ENCODE data around the gene MVP. TPM values are rescaled to one million over a fixed set of nuclear protein-coding genes. Genes with fewer than 3 reads are reported as not detected.
A peak's percentile ranks its signal among the peaks of the same experiment; 100 is the strongest.
"Not testable (repeated sequence)": the region's sequence is repeated elsewhere in the genome, so short reads cannot be mapped to it uniquely, and the experiment has no call there.

The MVP gene
- total RNA-seq, 1 experiment from 2014 or later, result 83.0 TPM

DNA sequence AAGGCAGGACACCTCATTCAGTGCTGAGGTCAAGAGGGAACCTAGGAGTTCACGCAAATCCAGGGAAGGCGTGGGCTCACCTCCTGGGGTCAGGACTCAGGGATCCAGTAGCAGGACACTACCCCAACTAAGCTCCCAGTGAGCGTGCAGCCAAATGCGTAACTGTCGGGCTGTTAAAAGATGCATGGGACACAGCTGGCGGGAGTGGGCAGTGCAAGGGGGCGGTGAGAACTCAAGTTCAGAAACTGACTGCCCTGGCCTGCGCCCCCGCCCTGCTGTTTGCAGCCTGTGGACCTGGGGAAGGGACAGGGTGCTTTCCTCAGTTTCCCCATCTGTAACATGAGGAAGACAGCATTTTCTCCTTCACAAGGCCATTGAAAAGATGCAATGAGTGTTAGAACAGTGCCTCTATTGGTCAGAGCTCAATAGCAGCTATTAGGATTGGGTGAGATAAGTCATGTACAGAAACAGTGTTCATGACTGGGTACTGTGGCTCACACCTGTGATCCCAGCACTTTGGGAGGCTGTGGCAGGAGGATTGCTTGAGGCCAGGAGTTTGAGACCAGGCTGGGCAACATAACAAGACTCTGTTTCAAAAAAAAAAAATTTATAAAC, 22.6 kb downstream of the MVP start:
- DNase-seq (ENCODE audit: low spot score), result no peak

DNA sequence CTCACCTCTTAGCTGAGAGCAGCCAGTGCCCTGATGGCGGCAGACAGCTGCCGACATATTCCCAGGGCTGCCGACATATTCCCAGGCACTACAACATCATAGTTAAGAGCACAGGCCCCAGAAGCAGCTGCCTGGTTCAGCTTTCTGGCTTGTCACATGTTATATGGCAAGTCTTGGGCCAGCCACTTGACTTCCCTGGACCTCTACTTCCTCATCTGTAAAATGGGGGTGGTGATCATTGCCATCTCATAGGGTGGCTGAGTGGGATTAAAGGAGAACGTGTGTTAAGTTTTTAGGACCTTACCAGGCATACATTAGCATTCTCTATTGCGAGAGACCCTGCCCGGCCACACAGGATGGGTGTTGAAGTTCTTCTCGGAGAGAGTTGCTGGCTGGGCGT, 23.7 kb downstream of the MVP start:
- no peak for DNase-seq (ENCODE audit: low spot score)

DNA sequence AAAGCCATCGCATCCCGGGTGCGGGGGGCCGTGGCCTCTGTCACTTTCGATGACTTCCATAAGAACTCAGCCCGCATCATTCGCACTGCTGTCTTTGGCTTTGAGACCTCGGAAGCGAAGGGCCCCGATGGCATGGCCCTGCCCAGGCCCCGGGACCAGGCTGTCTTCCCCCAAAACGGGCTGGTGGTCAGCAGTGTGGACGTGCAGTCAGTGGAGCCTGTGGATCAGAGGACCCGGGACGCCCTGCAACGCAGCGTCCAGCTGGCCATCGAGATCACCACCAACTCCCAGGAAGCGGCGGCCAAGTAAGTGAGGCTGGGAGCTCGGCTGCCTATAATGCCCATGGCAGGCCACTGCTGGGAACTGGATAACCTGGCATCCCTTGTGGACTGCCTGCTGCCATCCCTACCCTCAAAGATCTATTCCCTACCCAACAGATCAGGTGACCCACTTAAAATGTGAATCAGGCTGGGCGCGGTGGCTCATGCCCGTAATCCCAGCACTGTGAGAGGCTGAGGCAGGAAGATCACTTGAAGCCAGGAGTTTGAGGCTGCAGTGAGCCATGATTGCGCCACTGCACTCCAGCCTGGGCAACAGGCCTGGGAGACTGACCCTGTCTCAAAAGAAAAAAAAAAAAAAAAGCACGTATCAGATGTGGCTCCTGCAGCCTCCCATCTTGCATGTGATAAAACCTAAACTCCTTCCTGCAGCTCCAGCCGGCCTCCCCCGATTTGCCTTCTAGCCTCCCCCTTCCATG, 24.5 kb downstream of the MVP start:
- no peak for DNase-seq (ENCODE audit: low spot score)

DNA sequence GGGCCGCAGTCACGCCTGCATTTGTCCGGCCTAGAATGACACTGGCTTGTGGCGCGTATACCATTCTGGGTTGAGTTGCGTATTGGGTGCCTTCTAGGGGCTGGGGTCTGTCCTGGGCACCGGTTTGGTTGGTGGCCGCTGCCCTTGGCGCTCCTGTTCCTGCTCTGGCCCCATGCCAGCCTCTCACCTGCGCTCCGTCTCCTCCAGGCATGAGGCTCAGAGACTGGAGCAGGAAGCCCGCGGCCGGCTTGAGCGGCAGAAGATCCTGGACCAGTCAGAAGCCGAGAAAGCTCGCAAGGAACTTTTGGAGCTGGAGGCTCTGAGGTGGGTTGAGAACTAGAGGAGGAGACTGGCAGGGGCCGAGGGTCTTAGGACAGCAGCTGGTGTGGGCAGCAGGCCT, 25.4 kb downstream of the MVP start:
- no peak for DNase-seq (ENCODE audit: low spot score)

DNA sequence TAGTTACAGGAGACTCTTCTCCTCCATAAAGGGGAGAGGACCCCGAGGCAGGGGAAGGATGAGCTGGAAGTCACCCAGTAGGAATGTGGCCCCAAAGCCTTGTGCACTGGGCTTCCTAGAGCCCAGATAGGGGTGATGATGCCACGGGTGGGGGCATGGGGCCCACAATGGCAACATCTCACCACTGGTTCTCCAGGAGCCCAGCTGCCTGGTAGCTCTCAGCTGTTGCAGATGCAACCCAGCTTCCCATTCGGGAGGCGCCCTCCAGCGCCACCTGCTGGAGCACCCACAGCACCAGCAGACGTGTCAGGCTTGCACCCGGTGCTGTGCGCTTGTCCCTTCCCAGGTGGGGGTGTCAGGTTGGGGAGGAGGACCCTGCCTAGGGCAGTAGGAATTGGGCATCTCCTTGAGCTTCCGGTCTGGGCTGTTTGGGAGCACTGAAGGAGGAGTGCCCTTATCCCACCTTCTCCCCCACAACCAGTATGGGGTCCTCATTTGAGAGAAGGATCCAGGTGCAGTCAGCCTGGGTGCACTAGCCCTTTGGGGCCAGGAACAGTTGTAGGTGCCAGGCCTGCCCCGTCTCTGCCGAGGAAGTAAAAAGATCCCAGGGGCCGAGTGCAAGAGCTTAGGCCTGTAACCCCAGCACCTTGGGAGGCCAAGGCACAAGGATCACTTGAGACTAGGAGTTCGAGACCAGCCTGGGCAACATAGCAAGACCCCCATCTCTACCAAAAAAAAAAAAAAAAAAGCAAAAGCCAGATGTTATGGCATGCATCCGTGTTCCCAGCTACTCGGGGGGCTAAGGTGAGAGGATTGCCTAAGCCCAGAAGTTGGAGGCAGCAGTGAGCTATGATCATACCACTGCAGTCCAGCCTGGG, 28.4 kb downstream of the MVP start:
- DNase-seq (ENCODE audit: low spot score), result peak; percentile 29

DNA sequence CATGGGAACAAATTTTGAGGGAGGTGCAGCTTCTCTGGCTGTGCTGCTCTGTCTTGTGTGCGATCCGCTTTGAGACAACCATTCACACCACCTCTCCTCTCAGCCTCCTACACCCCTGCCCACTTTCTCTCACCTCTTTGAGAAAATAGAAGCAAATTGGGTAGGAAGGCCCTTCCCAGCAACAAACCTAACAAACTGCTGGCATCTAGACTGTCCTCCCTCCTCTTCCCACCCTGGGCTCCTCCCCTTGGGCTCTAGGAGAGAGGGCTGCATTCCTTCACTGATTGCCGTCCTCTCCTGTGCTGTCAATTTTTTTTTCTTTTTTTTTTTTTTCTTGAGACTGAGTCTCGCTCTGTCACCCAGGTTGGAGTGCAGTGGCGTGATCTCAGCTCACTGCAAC, 29.2 kb downstream of the MVP start:
- no peak for DNase-seq (ENCODE audit: low spot score)

DNA sequence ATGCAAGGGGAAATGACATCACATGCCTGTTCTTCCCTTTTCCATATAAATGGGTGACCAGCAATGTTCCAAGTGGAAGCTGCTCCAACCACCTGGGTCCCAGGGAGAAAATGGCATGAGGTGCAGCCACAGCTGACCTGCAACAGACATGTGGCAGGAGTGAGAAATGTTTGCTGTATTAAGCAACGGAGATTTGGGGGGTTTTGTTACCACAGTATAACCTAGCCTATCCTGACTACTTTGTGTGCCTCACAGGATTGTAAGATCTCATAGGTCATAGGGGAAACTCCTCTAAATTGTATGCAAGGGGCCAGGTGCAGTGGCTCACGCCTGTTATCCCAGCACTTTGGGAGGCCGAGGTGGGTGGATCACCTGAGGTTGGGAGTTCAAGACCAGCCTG, 30.7 kb downstream of the MVP start:
- DNase-seq (ENCODE audit: low spot score), result no peak

DNA sequence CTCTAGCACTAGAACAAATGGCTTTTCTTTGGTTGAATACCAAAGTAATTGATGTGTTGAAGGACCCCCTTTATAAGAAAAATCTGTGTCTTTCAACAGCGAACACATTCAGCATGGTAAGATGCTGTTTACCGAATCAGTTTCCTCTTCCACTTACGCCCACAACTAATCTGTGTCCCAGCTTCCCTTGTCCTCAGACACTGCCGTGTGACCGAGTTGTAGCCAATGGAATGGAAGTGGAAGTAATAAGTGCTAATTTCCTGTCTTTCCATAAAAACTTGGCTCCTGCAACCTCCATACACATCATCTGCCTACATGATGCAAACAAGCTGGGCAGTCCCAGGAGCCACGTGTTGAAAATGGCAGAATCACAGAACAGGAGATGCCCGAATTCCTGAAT, 32.4 kb downstream of the MVP start:
- no peak for DNase-seq (ENCODE audit: low spot score)

DNA sequence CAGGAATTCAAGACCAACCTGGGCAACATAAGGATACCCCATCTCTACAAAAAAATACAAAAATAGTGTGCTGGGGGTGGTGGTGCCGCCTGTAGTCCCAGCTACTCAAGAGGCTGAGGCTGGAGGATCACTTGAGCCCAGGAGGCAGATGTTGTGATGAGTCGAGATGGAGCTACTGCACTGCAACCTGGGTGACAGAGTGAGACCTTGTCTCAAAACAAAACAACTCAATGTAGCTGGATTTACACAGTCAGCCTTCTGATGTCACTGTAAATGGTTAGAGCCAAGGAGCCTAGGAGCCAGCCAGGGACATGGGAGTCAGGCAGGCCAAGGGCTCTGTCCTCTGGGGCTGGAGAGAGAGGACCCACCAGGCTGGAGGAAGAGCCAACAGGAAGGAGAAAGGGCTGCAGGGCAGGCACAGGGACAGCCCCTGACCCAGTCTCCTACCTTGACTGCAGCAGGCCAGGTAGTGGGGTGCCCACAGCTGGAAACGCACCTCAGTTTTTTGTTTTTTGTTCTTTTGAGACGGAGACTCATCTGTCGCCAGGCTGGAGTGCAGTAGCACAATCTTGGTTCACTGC, 34.3 kb downstream of the MVP start:
- no peak for DNase-seq (ENCODE audit: low spot score)

DNA sequence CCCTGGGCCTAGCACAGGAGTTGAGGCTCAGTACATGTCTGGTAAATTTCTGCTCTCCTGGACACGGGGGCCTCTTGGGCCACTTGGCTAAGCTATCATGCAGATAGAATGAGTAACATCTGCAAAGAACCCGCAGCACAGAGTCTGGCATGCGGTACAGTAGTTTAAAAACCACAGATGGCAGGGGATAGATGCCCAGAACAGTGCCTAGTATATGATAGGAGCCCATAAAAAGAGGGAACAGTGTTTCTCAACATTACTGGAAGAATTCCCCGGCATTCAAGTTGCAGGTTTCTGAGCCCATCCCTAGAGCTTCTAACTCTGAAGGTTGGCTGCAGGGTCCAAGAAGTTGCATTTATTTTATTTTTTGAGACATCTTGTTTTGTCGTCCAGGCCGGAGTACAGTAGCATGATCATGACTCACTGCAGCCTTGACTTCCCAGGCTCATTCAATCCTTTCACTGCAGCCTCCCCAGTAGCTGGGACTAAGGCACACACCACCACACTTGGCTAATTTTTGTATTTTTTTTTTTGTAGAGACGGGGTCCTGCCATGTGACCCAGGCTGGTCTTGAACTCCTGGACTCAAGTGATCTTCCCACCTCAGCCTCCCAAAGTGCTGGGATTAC, 37.0 kb downstream of the MVP start:
- no peak for DNase-seq (ENCODE audit: low spot score)

DNA sequence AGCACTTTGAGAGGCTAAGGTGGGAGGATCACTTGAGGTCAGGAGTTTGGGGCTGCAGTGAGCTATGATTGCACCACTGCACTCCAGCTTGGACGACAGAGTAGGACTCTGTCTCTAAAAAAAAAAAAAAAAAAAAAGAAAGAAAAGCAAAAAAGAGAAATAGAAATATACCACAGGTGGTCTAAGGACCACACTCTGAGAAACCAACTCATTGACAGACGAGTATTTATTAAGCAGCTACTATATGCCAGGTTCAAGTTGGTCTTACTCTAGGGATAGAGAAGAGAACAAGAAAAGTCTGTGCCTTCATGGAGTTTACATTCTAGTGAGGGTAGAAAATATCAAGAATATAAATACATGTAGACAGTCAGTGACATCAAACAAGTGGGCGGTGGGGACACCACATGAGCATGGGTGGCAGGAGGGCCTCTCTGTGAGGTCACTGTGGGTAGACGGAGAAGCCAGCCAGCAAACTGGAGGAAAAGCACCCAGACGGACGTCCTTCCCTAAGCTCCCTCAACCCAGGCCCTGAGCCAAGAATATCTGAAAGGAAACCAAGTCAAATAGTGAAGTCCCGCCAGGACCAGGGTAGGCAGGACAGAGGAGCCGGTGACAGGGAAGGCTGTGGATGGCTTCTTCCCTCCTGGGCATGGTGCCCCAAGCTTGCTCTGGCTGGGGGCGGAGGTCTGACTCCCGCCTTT, 38.0 kb downstream of the MVP start:
- DNase-seq (ENCODE audit: low spot score), result no peak

DNA sequence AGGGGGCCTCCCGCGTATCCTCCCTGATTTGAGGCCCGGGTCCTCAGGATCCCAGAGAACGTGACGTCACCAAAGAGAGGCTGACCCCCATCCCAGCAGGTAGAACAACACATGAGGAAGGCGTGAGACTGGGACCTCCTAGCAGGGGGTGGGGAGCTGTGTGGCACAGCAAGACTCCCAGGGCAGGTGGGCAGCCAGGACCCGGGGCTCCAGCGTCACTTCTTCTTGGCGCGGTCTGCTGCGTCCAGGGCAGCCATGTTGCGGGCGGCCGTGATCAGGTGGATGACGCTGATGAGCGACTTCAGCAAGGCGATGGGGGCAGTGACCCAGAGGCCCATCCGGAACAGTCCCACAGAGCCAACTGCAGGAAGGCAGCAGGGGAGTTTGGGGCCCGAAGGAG, 38.7 kb downstream of the MVP start:
- no peak for DNase-seq (ENCODE audit: low spot score)

DNA sequence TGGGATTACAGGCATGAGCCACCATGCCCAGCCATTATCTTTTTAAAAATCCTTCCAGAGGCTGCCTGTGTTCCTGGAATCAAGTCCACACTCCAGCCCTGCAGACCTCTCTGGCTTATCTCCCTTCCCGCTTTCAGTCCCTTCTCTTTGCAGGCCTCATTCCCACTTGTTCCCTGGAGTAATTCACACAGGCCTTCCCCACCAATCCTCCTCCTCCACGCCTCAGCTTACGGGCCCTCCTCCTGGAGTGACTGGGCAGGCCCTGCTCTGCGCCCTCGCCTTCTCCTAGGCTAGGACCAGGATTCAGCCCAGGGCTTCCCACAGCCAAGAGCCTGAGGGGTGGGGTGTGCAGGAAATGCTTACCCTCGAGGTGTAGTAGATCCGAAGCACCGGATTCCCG, 40.0 kb downstream of the MVP start:
- DNase-seq (ENCODE audit: low spot score), result no peak

DNA sequence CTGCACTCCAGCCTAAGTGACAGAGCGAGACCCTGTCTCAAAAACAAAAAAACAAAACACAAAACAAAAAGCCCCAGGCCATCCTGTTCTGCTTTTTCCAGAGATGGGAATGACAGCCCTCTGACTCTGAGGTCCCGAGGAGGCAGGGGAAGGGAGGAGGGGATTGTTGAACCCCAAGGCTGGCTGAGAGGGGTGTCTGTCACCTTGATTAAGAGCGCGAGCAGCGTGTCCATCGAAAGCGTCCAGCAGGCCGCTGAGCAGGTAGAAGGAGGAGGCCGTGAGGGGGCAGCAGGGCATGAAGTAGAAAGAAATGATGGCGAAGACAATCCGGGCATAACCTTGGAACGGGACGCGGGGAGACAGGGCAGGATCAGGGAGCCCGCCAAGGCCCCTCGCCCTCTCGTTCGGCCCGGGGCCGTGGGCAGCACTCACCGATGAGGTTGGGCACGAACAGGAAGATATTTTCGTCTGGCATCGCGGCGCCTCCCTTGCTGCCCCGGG, 42.2 kb downstream of the MVP start:
- DNase-seq (ENCODE audit: low spot score), result no peak

DNA sequence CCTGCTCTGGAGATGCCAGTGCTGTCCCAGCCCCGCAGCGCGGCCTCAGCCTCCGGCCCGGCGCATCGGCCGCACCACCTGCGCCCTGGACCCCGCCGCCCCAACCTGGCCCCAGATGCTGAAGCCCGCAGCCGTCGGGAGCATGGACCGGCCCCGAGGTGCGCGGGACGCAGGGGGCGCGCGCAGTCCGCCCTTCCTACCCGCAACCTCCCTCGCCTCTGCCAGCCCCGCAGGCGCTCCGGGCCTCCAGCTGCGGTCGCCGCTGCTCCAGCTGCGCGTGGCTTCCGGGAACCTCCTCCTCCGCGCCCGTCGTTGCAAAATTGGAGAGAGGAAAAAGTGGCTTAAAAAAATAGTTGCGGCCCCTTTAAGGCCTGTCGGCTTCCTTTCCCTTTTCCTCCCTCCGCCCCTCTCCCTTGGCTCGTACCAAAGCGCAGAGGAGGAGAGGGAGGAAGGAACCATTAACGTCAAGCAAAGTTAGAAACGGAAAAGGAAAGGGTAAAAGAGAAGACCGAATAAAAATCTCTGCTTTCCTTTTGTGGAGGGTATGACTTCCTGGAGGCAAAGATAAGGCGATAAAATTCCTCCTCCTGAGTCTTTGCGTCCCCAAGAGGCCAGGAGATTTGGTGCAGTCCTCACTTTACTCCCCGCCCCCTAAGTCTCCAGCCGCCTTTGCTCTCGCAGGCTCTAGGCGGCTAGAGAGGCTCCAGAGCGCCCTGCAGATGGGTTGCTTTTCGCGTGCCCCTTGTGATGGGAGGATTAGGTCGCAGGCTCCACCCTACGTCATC, 42.8 kb downstream of the MVP start, which contains the start of gene CDIPT:
TSS of gene CDIPT (minus strand) at position 343 of the 785 bp plus-strand sequence. CDS start 369 bp downstream, outside the sequence.
- peak; percentile 95 for DNase-seq (ENCODE audit: low spot score)

DNA sequence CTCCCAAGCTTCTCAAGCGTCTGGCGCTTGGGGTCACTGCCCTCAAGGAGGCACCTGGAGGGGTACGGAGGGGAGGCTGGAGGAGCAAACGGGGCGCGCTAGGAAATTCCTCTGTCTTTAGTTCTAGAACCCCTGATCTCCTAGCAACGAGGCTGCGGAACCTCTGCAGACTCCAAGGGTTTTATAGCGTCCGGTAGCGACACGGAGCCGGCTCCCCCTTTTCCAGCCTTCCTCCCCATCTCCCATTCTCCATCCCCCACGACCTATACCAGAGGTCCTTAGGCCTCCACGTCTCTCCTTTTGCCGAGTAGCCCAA, 43.4 kb downstream of the MVP start:
- no peak for DNase-seq (ENCODE audit: low spot score)

DNA sequence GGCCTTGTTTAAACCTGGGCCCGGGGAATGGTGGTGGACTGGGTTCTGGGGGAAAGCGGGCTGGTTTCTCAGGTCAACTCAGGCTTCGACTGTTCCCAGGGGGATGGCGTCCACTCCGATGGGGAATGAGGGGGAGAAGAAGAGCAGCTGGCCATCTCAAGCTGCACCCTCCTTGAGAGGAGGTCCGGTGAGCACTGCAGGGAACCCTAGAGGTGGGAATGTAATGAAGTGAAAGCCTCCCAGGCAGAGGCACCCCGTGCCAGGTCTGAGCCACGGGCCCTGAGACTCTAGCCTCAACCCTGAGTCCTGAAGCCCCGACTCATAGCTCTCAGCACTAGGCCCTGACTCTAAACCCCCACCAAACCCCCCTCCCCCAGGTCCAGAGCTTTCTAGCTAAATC, 43.9 kb downstream of the MVP start:
- no peak for DNase-seq (ENCODE audit: low spot score)

DNA sequence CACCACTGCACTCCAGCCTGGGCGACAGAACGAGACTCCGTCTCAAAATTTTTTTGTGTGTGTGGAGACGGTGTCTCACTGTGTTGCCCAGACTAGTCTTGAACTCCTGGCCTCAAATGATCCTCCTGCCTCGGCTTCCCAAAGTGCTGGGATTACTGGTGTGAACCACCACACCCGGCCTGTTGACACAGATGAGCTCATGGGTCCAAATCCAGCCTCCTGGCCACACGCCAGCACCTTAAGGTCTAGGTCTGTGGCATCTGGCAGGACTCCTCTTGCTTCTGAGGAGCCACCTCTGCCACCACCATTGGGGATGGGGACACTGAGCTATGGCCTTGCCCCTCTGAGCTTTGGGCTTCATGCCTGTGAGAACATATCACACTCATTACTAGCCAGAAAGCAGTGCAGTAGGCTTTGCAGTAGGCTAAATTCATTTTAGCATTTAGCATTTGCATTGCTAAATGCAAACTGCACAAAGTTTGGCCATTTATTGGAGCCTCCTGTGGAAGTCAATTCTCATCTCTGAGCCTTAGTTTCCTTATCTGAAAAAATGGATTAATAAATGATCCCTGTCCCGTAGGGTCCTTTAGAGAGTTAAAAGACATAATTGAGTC, 48.2 kb downstream of the MVP start:
- no peak for DNase-seq (ENCODE audit: low spot score)

DNA sequence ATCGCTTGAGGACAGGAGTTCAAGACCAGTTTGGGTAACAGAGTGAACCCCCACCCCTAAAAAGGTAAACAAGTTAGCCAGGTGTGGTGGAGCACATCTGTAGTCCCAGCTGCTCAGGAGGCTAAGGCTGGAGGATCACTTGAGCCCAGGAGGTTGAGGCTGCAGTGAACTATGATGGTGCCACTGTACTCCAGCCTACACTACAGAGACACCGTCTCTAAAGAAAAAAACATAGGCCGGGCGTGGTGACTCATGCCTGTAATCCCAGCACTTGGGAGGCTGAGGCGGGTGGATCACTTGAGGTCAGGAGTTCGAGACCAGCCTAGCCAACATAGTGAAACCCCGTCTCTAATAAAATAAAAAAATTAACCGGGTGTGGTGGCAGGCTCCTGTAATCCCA, 48.8 kb downstream of the MVP start:
- DNase-seq (ENCODE audit: low spot score), result not testable (repeated sequence)
